Measurements from ENCODE around the gene LRMDA. TPM values are rescaled to one million over a fixed set of nuclear protein-coding genes. Genes with fewer than 3 reads are reported as not detected.

The LRMDA gene
- total RNA-seq, 1 experiment from 2014 or later, result not detected

DNA sequence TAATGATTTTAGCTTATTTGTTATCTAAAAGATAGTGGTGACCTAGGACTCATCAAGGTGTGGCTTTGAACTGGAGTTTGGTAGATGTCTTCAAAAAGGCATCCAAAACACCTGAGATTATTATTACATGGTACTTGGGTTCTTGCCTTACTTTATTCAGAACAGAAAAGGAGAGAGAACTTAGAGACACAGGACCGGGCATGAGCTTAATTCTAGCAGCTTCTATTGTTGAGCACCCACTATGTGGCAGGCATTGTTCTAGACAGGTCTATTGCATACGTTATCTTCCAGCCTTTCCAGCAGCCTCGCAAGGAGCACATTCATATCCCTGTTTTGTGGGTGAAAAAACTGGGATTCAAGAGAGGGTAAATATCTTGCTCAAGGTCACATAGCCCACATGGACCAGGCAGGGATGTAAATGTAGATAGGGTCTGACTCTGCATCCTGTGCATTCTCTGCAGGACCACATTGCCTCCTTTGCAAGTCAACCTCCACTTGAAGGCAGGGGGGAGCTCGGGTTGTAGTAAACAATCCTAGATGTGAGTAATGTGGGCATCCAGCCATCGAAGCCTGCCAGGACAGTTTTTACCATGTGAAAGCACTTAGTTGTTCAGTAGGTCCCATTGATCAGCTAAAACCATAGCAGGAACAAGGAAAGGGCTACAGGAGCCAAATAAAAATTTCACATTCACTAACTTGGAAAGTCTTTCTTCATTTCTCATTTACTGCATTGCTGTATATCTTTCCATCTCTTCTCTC is 551.4 kb downstream of the LRMDA start:
- DNase-seq (ENCODE audit: low spot score), result no peak

DNA sequence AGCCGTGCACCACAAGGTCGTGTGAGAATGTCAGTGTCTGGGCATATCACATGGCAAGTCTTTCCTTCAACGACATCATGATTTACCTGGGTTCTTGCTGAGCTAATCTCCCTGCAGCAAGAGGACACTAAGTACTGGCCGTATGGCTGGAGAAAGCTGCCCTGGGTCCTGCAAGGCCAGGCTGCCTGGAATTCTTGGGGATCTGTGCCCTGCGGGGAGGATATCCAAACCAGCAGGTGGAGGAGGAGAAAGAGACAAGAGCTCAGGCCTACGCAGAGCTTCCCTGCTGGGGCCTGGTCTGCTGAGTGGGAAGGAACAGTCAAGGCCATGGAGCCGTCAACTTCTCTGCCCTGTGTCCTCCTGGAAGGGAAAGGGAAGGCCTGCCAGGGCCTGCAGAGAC is 552.6 kb downstream of the LRMDA start:
- no peak for DNase-seq (ENCODE audit: low spot score)

DNA sequence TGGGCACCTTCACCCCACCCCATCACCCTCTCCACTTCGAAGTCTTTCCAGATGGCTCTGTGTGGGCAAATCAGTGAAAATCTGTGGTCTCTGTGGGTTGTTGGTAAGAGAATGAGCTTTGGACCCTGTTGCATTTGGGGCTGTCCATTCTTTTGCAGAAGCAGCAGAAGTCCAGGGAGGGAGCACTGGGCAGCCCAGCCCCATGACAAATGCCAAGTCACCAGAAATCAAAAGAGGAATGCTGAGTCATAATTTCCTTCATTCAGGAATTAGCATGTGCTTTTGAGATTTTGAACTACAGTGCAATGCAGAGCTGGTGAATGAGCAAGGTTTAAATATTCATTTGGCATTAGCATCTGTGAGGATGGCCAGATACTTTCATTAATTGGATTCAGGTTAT is 556.2 kb downstream of the LRMDA start:
- DNase-seq (ENCODE audit: low spot score), result no peak

DNA sequence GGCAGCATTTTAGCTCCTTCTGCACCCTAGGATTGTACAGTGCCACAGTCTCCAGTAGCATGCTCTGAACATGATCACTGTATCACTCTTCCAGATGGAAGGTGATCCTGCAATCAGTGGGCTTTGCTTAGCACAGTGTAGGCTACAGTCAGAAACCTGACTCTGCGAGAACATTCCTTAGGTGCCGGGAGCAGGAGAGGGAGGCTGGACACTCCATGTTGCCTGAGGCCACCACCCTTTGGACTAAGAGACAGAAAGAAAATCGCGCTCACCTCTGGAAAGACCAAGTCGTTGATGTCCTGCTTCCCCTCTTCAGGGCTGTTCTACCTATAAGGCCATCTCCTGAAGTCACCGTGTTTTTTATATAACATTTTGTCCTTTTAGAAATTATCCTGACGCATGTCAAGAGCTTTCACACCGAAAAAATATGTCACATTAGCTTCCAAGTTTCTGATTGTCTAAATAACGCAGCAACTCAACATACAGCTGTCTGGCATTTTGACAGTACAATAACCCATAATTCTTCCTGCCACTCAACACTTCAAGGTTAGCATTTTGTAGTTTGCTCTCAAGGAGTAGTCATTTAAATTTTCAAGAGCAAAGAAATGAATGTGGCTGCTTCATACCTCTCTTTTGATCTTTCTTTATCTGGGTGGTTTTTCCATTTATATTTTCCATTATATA is 563.1 kb downstream of the LRMDA start:
- no peak for DNase-seq (ENCODE audit: low spot score)

DNA sequence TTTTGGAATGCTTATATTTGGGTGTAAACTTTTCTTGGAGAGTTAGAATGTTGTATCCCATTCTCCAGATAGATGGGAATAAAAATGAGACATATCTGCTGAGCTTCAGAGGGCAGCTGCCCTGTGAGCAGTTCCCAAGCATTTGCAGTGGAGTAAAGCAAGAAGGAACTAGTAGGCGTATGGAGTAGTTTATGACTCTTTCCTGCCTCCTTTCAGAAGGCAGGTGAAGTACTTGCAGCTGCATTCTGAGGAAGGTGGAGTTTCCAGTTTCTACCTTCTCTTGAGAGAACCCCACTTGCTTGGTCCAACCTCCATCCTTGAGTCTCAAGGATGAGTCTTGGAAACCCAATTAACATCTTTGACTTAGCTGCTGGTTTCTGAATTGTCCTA is 563.6 kb downstream of the LRMDA start:
- DNase-seq (ENCODE audit: low spot score), result no peak

DNA sequence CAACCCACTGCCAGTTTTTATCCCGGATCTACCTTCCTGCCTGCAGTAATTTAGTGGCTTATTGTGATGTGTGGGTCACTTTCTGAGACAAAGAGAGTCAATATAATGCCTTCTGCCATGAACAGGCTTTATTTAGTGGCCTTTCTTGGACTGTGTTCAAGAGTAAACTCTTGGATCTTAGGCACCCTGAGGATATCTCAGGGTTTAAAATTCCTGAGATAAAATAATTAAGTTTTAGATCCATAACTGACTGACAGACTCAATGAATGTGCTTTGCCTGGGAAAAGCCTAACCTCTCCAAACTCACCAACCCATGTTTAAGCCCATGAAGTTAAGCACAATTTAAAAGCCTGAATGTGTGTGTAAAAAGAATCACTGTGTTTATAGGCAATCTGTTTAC is 564.3 kb downstream of the LRMDA start:
- no peak for DNase-seq (ENCODE audit: low spot score)

DNA sequence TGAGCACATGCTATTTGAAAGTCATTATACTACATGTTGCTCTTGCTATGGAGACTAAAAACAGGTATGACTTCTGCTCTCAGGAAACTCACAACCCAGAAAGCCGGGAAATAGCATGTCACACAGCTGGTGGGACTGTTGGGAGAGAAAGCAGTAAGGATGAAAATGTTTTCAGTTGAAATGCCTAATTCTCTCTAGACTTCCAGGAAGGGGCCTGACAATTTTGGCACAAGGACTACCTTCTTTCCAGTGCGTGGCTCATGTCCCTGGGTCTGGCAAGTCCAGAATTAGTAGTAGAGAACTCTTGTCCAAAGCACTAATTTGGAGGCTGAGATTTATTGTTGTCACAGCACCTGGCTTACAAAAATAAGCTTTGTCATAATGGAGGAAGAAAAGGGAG is 567.6 kb downstream of the LRMDA start:
- no peak for DNase-seq (ENCODE audit: low spot score)

DNA sequence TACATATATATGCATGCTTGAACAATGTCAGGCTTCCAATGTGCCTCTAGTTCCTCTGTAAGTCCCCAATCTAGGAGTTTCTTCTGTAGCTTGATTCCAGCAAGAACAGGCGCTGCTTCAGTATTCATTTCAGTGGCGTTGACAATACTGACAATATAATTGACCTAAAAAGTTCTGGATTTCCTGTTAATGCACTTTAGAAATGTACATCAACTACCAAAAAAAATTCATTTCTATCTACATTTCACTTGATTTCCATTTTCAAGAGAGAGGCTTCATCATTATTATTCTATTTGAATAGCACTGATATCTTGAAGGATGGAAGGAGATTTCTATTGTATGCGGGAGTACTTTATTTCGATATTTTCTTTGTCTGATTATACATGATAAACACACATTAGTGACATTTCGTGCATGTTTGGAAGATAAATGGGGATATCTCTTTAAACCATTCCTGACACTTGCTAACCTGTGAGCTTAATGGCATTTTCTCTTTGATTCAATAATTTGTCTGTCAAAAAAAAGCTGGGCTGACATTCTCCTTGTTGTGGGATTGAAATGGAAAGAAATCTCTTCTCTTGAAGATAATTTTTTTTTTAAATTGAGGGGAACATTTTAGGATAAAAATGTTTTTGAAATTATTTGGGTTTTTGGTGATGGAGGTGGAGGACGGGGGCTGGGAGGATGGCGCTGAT is 568.2 kb downstream of the LRMDA start:
- DNase-seq (ENCODE audit: low spot score), result no peak

DNA sequence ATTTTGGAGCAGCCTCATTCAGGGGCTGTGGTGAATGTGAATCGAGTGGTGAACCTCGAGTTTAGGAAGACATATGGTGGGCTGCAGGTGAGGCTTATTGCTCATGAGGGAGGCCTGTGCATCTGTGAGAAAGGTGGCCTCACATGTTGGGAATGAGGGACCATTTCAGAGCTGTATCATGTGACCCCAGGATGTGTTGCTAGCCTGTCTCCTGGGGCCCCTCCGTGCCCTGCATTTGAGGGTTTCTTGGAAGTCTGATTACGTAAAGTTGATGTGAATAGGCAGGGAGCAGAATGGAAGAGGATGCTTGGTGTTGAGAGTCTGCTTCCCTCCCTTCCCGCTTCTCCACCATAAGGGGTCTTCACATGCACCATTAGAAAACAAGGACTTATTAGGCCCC is 569.1 kb downstream of the LRMDA start:
- no peak for DNase-seq (ENCODE audit: low spot score)

DNA sequence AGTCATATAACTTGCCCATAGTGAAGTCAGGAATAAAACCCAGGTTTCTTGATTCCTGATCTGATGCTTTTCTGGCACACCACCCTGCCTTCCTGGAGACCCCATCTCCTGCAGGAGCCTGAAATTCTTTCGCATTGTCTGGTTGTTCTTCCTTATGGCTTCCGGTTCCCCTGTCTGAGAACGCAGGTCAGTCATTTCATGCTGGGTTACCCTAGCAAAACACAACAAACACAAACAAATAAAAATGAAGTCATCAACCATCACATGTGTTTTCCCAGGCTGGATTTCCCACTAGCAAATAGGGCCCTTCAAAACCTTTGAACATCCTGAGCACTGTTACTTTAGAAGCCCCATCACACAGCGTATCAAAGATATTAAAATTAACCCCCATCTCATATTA is 569.6 kb downstream of the LRMDA start:
- no peak for DNase-seq (ENCODE audit: low spot score)

DNA sequence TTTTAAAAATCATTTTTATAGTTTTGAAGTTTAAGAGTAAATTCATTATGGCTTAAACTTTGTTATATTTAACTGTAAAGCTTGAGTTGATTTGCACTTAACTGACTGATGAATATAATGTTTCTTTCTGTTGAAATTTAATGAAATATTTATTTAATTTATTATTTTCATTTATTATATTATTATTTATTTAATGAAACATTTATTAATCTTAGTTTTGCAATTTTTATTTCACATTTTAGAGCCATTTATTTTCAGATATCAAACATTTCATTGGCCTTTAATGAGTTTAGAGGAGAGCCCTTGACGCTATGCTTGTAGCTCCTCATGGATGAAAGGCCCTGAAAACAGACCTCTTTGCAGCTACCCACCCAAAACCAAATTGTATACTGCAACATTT is 570.0 kb downstream of the LRMDA start:
- DNase-seq (ENCODE audit: low spot score), result no peak

DNA sequence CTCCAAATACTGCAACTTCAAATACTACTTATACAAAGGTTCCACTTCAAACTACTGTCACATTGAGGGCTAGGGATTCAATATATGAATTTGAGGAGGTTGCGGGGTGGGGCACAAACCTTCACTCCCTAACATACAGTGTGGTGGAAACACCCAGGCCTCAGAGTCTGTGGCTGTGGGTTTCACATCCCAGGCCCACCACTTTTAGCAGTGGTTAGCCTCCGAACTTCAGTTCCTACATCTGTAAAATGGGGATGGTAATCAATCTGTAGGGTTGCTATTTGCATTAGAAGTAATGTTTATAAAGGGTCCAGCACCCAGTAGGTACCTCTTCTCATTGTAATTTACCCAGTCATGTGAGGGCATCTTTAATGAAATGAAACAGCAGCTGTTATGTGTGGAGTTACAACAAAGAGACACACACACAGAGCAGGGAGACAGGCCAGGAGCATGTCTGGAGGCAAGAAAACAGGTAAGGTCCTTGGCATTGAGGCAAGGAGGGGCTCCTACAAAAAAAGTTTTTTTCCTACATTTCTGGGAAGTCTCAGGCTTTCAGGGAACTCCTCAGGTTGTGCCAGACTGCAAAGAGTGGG is 570.9 kb downstream of the LRMDA start:
- DNase-seq (ENCODE audit: low spot score), result no peak

DNA sequence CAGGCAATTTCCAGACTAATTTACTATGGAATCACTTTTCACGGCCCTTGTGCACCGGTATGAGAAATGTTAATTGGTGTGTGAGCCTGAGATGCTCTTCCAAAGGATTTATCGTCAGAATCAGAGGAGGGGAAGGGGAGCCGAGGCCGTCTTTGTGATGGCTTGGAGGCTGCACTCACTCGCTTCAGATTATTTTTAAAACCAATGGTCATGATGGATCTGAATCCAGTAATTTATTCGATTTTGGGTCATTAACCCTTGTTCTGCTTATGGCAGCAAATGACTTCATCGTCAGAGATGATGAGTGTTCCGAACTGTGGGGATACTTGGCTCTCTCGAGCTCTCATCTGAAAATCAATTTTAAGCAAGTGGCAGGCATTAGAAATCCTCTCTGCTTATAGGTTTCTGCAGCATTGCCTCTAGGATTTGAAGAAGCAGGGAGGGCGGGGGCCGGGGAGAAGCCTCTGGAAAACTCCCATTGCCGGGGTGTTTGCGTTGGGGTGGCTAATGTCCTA is 576.3 kb downstream of the LRMDA start:
- no peak for DNase-seq (ENCODE audit: low spot score)

DNA sequence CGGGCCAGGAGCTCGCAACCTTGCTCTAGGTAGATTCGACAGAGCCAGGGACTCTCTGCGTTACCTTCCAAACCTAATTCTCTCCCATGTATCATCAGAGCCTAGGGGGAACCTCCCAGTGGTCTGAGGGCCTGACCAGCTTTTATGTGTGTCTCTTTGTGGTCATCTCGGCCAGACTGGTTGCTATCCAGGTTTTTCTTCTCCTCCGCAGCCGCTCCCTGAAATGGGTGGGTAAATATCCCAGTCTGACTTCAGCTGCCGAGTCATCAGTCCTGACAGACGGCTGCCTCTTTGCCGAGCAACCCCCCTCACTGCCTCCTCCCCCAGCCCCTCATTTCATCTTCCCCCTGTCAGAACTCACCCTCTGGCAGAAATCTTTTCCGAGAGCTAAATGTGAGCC is 578.1 kb downstream of the LRMDA start:
- DNase-seq (ENCODE audit: low spot score), result no peak

DNA sequence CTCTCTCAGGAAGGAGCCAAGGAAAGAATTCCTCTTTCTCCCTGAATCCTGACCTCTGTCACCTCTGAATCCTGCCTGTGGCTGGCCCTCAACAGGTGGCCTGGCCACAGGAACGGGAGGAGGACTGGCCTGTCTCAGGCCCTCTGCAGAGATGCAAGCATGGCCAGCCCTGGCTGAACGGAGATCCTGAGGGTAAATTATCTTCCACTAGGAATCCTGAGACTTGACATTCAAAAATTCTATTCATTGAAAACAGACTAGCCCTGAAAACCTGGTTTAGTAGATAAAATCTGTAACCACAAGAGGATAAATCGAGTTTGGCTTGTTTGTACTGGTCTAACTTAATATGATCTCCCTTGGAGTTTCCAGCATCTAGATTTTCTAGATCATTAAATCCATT is 579.3 kb downstream of the LRMDA start:
- no peak for DNase-seq (ENCODE audit: low spot score)

DNA sequence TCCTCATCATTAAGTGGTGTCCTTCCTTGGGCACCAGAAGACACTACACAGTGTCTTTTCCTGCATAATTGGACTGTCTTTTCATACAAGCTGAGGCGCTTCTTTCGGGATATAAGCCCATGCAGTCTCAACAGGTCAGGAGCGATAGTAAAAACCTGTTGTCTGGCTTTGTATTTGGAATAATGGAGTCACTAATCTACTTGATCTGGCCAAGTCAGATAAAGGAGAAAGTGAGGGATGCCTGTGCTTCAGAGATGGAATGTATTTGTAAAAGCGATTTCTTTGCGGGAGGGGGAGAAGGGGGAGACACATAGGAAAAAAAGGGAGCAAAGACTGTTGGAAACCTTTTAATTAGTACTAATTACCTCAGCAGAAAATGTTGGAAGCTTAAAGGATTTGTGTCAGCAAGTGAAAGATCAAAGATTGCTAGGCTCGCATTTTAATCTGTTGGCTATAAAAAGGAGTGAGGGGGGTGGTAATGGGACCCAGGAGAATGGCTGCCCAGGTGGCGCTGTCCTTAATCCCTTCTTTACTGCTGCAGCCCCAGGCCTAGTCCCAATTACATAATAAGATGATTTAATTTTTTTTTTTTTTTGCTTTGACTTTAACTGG is 581.4 kb downstream of the LRMDA start:
- DNase-seq (ENCODE audit: low spot score), result no peak

DNA sequence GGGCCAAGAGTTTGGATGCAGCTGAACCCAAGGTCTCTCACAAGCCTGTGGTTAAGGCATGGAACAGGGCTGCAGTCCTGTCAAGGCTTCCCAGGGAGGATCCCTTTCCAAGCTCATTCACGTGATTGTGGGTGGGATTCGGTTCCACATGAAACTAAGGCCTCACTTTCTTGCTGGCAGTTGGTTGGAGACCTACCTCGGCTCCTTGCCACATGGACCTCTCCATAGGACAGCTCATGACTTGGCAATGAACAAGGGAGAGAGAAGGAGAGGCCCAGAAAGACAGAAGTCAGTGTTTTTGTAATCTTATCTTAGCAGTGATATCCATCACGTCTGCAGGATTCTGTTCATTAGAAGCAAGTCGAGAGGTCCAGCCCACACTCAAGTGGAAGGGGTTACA is 583.8 kb downstream of the LRMDA start:
- no peak for DNase-seq (ENCODE audit: low spot score)

DNA sequence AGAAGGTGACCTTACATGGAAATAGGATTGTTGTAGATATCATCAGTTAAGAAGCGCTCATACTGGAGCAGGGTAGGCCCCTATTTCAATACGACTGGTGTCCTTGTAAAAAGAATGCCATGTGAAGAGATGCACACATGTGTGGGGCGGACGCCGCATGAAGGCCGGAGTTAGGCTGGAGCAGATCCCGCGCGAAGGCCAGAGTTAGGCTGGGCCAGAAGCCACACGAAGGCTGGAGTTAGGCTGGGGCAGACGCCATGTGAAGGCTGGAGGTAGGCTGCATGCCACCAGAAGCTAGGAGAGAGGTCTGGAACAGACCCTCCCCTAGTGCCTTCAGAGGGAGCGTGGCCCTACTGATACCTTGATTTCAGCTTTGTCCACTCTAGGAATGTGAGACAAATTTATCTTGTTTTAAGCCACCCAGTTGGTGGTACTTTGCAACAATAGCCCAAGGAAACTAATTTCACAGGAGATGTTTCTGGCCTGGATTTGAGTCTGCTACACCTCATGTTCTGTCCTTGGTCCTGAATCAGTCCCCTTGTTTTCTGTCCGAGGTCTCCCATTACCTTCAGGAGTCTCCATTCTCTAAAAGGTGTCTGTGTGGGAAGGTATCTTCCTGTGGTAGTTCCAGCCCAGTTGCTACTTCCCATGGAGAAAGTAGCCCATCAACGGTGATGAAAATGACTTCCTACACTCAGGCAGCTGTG is 585.8 kb downstream of the LRMDA start:
- DNase-seq (ENCODE audit: low spot score), result no peak

DNA sequence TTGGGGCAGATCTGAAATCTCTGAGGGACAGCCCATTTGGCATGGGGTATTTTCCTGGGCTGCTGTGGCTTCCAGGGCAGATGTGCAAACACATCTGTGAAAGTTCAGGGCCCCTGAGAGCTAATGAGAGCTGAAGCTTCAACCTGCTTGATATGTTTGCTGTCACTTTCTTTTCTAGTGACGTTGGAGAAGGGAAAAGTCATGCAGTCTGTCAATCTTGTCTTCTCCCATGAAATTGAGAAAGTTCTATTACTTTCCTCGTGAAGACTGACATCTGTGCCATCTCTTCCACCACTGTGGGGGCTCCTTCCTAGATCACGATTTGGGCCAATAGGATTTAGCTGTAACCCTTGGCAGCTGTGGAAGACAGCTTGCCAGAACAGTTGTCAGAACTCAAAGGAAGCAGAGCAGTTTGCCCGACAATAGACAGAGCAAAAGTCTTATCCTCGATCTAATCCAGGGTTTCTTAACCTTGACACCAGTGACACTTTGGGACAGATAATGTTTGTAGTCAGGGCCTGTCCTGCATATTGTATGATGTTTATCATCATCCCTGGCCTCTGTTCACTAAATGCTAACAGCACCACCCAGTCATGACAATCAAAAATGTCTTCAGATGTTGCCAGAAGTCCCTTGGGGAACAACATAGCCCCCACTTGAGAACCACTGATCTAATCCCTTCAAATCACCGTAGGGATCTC is 586.5 kb downstream of the LRMDA start:
- no peak for DNase-seq (ENCODE audit: low spot score)

DNA sequence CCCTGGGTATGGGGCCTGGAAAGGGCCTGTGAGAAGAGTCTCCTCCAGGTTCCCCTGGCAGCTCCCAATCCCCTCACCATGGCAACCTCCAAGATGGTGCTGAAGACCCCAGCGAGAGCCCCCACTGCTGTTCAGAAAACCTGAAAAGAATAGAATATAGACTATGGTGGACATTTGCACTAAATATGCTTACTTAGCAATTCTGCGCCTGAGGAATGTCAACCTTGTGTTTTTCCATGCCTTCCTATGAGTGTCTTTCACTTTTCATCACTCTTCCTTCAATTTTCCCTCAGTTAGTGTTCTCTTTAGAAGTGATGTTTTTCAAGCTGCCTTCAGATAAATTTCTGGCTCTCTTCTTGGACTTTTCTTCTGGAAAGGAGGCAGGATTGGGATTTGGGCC is 589.2 kb downstream of the LRMDA start:
- no peak for DNase-seq (ENCODE audit: low spot score)

DNA sequence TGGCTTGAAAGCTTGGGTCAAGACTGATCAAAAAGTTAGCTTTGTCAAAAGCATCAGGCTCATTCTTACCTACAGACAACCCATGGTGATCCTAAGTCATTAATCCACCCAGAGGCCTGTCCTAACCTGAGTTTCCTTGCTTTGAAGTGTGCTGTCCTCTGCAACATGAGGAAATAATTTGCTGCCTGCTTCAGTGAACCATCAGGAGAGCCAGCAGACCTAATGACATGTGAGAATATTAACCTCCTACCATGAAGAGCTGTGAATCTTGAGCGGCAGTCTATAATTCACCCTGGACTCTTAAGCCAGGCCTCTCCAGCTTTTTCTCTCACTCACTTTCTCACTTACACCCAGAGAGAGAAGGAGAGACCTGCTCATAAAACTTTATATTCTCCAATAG is 590.0 kb downstream of the LRMDA start:
- no peak for DNase-seq (ENCODE audit: low spot score)

Measured in HT-29 (cell line).